Thoracic aorta (tissue), 2 donors: ENCODE measurements around the gene FBH1. TPM values are rescaled to one million over a fixed set of nuclear protein-coding genes. Genes with fewer than 3 reads are reported as not detected.

ENCODE experiments used
- ATAC-seq: fragments of 150-250 bp; one replicate; pipeline ENCODE4 v1.8.0; 2017; ENCODE audit warnings: low read depth; ENCODE audit not compliant: insufficient number of reproducible peaks, low FRiP score
- DNase-seq: peaks from one replicate; pipeline ENCODE4 v3.0.0-alpha.2; 2020; ENCODE audit warnings: low spot score
- H3K27ac ChIP-seq, 2 donors: fragments of 200-600 bp; sonication (generic); 1 replicate in 1 of 2; 2 replicates in 1 of 2; pipeline ENCODE4 v1.5.1; 2016; ENCODE audit warnings: mild to moderate bottlenecking in 2 of 2, moderate library complexity in 2 of 2
- H3K27me3 ChIP-seq: fragments of 200-600 bp; sonication (generic); replicated peaks from 2 replicates; pipeline ENCODE4 v1.6.0; 2016; ENCODE audit warnings: mild to moderate bottlenecking; ENCODE audit not compliant: insufficient read depth
- H3K36me3 ChIP-seq: fragments of 200-600 bp; sonication (generic); one replicate; pipeline ENCODE4 v1.5.1; 2016
- H3K4me1 ChIP-seq, 2 donors: fragments of 200-600 bp; sonication (generic); 1 replicate in 1 of 2; 2 replicates in 1 of 2; pipeline versions ENCODE4 v1.5.1 to v1.6.0; 2016; ENCODE audit warnings: low read depth in 2 of 2, mild to moderate bottlenecking in 1 of 2; ENCODE audit not compliant: control insufficient read depth in 1 of 2
- H3K4me3 ChIP-seq: fragments of 200-600 bp; sonication (generic); 2 replicates; pipeline ENCODE4 v1.5.1; 2016; ENCODE audit warnings: mild to moderate bottlenecking
- H3K9me3 ChIP-seq: fragments of 200-600 bp; sonication (generic); 2 replicates; pipeline ENCODE4 v1.5.1; 2016
- CTCF ChIP-seq: fragments of 200-600 bp; sonication (generic); IDR thresholded peaks from one replicate; pipeline ENCODE4 v1.5.1; 2019; ENCODE audit warnings: antibody characterized with exemption
- total RNA-seq, 2 donors: library from RNA; depleted of rRNA; stranded (reverse); fragments of >200 nt; gene quantifications; one replicate each; pipeline versions ENCODE4 v1.1.0 to v1.2.3, GENCODE V29; 2016

Gene FBH1
- total RNA-seq, 2 donors from 2014 or later: 93.7 to 94.1 TPM

- TF ChIP-seq CTCF: no peak
- peaks cover 43% of the 10 kb centered on the region for H3K36me3 ChIP-seq
These were observed 40.2 kb downstream of the FBH1 start for GRCh38 chr10:5930272-5930671.

GRCh38 chr10:5932345-5932744 is 42.3 kb downstream of the FBH1 start:
- Histone ChIP-seq H3K4me3 (no peak overlapping the region), H3K36me3 (peaks cover 43% of the 10 kb centered on the region), H3K27me3 (no peaks in the 10 kb centered on the region), H3K9me3 (no peaks in the 10 kb centered on the region), H3K4me1 (peaks cover 0 to 5% of the 10 kb centered on the region in 2 donors), H3K27ac (no peak overlapping the region)
- no peak for TF ChIP-seq CTCF
- ATAC-seq: no peak
- DNase-seq: no peak

More at GRCh38 chr10:5930272-5930671, 40.2 kb downstream of the FBH1 start:
- Histone ChIP-seq H3K9me3 (no peaks in the 10 kb centered on the region), H3K27ac (no peak overlapping the region), H3K4me3 (no peak overlapping the region), H3K4me1 (peaks cover 0 to 12% of the 10 kb centered on the region in 2 donors), H3K27me3 (no peaks in the 10 kb centered on the region)
- no peak for DNase-seq
- no peak for ATAC-seq

GRCh38 chr10:5933909-5934546 is 44.0 kb downstream of the FBH1 start:
- no peak for ATAC-seq
- Histone ChIP-seq H3K4me3 (no peak overlapping the region), H3K27me3 (no peaks in the 10 kb centered on the region), H3K27ac (no peak overlapping the region), H3K4me1 (no peaks in the 10 kb centered on the region), H3K9me3 (no peaks in the 10 kb centered on the region), H3K36me3 (peaks cover 41% of the 10 kb centered on the region)
- no peak for TF ChIP-seq CTCF
- DNase-seq: no peak

- H3K4me1 ChIP-seq: no peaks in the 10 kb centered on the region
- DNase-seq (no peak), ATAC-seq (no peak)
- no peak overlapping the region for H3K4me3 ChIP-seq
- H3K27me3 ChIP-seq: no peaks in the 10 kb centered on the region
- TF ChIP-seq CTCF: no peak
- H3K36me3 ChIP-seq: peaks cover 34% of the 10 kb centered on the region
- H3K27ac ChIP-seq: no peak overlapping the region
- no peaks in the 10 kb centered on the region for H3K9me3 ChIP-seq
These were observed 45.6 kb downstream of the FBH1 start for GRCh38 chr10:5935628-5936027.

- Histone ChIP-seq H3K27me3 (no peaks in the 10 kb centered on the region), H3K4me3 (no peak overlapping the region), H3K36me3 (peaks cover 27% of the 10 kb centered on the region), H3K9me3 (no peaks in the 10 kb centered on the region), H3K4me1 (peaks cover 0 to 7% of the 10 kb centered on the region in 2 donors), H3K27ac (no peak overlapping the region)
- DNase-seq: no peak
- no peak for ATAC-seq
- TF ChIP-seq CTCF: no peak
These were observed 47.0 kb downstream of the FBH1 start for GRCh38 chr10:5937016-5937415.
